Measurements from ENCODE around the gene STXBP6.

GRCh38 chr14:24863968-24864684, 185.8 kb downstream of the STXBP6 start:
- TF ChIP-seq, protein P1, sequence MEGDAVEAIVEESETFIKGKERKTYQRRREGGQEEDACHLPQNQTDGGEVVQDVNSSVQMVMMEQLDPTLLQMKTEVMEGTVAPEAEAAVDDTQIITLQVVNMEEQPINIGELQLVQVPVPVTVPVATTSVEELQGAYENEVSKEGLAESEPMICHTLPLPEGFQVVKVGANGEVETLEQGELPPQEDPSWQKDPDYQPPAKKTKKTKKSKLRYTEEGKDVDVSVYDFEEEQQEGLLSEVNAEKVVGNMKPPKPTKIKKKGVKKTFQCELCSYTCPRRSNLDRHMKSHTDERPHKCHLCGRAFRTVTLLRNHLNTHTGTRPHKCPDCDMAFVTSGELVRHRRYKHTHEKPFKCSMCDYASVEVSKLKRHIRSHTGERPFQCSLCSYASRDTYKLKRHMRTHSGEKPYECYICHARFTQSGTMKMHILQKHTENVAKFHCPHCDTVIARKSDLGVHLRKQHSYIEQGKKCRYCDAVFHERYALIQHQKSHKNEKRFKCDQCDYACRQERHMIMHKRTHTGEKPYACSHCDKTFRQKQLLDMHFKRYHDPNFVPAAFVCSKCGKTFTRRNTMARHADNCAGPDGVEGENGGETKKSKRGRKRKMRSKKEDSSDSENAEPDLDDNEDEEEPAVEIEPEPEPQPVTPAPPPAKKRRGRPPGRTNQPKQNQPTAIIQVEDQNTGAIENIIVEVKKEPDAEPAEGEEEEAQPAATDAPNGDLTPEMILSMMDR (conservative IDR thresholded peaks at IDR 0.05), result no peak
- no peak for TF ChIP-seq ZFX (IDR thresholded peaks at IDR 0.05)

All from C4-2B (cell line).